Peyer's patch (tissue), 4 donors: ENCODE measurements around the gene HTT. TPM values are rescaled to one million over a fixed set of nuclear protein-coding genes. Genes with fewer than 3 reads are reported as not detected.
A peak's percentile ranks its signal among the peaks of the same experiment; 100 is the strongest.

Experiments
- DNase-seq, 3 donors: peaks; one replicate each; pipeline ENCODE4 v3.0.0-alpha.2; 2017 to 2019
- H3K27ac ChIP-seq, 4 donors: fragments of 200-600 bp; sonication (generic); one replicate each; pipeline ENCODE4 v1.5.1; 2016 to 2019
- H3K27me3 ChIP-seq, 2 donors: fragments of 200-600 bp; sonication (generic); one replicate each; pipeline ENCODE4 v1.5.1; 2019
- H3K36me3 ChIP-seq, 3 donors: fragments of 200-600 bp; sonication (generic); one replicate each; pipeline ENCODE4 v1.5.1; 2016 to 2019
- H3K4me1 ChIP-seq, 4 donors: fragments of 200-600 bp; sonication (generic); one replicate each; pipeline ENCODE4 v1.5.1; 2016 to 2019
- H3K4me3 ChIP-seq, 4 donors: fragments of 200-600 bp; sonication (generic); 1 replicate in 3 of 4; 2 replicates in 1 of 4; pipeline ENCODE4 v1.5.1; 2016 to 2019; ENCODE audit warnings: mild to moderate bottlenecking in 1 of 4
- H3K9me3 ChIP-seq, 4 donors: fragments of 200-600 bp; sonication (generic); one replicate each; pipeline ENCODE4 v1.5.1; 2016 to 2019; ENCODE audit warnings: mild to moderate bottlenecking in 1 of 4
- POLR2A ChIP-seq, 2 donors: fragments of 450-650 bp; IDR thresholded peaks; one replicate each; pipeline ENCODE4 v1.5.1; 2017; ENCODE audit warnings: antibody characterized with exemption in 2 of 2, mild to moderate bottlenecking in 2 of 2, moderate library complexity in 2 of 2
- total RNA-seq, 4 donors: library from RNA; depleted of rRNA; stranded (reverse); fragments of >200 nt; gene quantifications; one replicate each; pipeline ENCODE4 v1.1.0, GENCODE V29; 2016
- TF ChIP-seq, protein P1 (sequence below), 6 experiments: fragments of 450-650 bp in 4 of 6; fragments of 200-600 bp in 2 of 6; sonication (generic) in 1 of 6; IDR thresholded peaks; one replicate each; pipeline ENCODE4 v1.5.1; 2017 to 2019; ENCODE audit warnings: antibody characterized with exemption in 6 of 6, mild to moderate bottlenecking in 3 of 6, moderate library complexity in 1 of 6

The HTT gene
- total RNA-seq, 4 donors from 2014 or later = 62.3 to 133 (median 113) TPM

DNA sequence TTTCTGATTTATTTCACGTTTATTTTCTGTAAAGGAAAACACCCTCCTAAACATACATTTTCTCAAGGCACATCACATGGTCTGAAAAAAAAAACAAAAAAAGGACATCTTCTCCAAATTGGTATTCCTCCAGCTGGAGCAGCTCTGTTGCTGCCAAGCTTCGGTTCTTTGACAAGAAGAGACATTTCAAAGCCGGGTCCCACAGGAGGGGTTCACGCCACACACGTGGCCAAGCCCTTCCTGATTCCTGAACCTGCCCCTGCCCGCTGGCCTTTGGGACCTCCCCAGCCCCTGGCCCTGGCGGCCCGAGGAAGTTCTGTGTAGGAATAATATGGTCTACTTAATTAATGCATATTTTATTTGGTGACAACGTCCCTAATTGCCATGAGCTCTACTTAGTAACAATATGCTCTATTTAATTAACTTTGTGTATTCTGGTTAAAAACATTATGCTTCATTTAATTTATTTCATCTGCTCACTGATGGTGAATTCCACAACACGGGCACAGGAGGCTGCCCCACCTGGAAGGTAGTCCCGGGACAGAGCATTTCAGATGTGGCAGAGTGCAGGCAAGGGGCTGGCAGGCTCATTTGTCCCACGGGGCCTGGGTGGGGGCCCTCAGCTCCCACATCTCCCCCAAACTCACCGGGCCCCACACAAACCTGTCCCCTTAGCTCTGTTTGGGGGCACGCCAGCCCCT, 212.9 kb downstream of the HTT start:
- no peak for TF ChIP-seq POLR2A (IDR thresholded peaks at IDR 0.05)
- TF ChIP-seq, protein P1, sequence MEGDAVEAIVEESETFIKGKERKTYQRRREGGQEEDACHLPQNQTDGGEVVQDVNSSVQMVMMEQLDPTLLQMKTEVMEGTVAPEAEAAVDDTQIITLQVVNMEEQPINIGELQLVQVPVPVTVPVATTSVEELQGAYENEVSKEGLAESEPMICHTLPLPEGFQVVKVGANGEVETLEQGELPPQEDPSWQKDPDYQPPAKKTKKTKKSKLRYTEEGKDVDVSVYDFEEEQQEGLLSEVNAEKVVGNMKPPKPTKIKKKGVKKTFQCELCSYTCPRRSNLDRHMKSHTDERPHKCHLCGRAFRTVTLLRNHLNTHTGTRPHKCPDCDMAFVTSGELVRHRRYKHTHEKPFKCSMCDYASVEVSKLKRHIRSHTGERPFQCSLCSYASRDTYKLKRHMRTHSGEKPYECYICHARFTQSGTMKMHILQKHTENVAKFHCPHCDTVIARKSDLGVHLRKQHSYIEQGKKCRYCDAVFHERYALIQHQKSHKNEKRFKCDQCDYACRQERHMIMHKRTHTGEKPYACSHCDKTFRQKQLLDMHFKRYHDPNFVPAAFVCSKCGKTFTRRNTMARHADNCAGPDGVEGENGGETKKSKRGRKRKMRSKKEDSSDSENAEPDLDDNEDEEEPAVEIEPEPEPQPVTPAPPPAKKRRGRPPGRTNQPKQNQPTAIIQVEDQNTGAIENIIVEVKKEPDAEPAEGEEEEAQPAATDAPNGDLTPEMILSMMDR (IDR thresholded peaks at IDR 0.05) = no peak
- H3K36me3 ChIP-seq = no peaks in the 10 kb centered on the region
- H3K4me3 ChIP-seq = no peak overlapping the region
- H3K4me1 ChIP-seq = peaks cover 0 to 23% (median 12%) of the 10 kb centered on the region in 4 donors
- H3K9me3 ChIP-seq = no peaks in the 10 kb centered on the region
- DNase-seq = peak in 1 of 3 donors; percentile 36
- no peaks in the 10 kb centered on the region for H3K27me3 ChIP-seq
- no peak overlapping the region for H3K27ac ChIP-seq

DNA sequence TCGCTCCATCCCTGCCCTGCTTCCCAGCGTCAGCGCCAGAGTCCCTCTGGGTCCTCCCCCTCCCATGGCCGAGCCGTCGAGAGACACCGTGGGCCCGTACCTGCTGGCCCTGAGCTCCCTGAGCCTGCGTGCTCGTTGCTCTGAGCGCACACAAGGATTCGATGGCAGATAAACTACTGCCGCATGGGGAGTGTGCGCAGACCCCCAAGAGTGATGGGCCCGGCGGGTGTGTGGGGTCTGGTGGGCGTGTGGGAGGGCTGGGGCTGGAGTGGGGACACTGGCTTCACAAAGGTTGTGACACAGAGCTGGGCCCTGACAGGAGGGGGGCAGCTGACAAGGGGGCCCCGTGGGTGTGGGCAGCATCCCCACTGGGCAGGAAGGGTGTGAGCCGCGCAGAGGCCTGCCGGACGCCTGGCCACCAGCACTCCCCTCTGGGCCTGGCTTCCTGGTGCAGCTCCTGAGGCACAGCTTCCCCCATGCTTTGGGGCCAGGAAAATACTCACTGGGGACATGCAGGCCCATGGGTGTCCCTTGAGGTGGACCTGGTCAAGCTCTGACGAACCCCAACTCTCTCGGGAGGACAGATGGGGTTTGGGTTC, 213.6 kb downstream of the HTT start:
- no peaks in the 10 kb centered on the region for H3K36me3 ChIP-seq
- DNase-seq = peak in 1 of 3 donors; percentile 42
- no peak for TF ChIP-seq POLR2A (IDR thresholded peaks at IDR 0.05)
- TF ChIP-seq, protein P1 (IDR thresholded peaks at IDR 0.05) = no peak
- no peak overlapping the region for H3K4me3 ChIP-seq
- peaks cover 0 to 23% (median 12%) of the 10 kb centered on the region in 4 donors for H3K4me1 ChIP-seq
- no peaks in the 10 kb centered on the region for H3K9me3 ChIP-seq
- H3K27ac ChIP-seq = no peak overlapping the region
- no peaks in the 10 kb centered on the region for H3K27me3 ChIP-seq

DNA sequence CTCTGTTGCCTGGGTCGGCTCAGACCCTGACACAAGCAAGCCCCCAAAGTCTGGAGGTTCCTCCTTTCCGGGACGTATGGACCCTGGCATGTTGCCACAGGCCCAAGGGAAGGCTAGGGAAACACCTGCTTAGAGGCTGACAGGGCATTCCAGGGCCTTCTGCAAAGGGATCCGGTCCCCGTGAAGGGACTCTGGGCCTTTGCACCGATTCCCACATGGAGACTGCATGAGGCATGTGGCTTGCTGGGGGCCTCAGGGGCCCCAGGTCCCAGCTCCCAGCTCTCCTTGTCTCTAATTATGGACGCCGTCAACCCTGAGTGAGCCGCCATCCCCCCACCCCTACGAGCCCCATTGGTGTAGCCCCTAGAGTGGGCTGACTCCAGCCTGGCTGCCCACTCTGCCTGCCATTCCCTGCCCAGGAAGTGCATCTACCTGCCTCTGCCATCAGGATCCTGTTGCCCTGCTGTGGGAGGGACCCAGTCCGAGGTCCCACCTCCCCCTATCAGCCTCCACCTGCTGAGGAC, 214.2 kb downstream of the HTT start:
- TF ChIP-seq POLR2A (IDR thresholded peaks at IDR 0.05) = no peak
- TF ChIP-seq, protein P1 (IDR thresholded peaks at IDR 0.05) = no peak
- Histone ChIP-seq H3K27ac (no peak overlapping the region), H3K9me3 (no peaks in the 10 kb centered on the region), H3K4me1 (peaks cover 0 to 23% (median 13%) of the 10 kb centered on the region in 4 donors), H3K27me3 (no peaks in the 10 kb centered on the region), H3K36me3 (no peaks in the 10 kb centered on the region), H3K4me3 (no peak overlapping the region)
- DNase-seq = peak in 1 of 3 donors; percentile 41

DNA sequence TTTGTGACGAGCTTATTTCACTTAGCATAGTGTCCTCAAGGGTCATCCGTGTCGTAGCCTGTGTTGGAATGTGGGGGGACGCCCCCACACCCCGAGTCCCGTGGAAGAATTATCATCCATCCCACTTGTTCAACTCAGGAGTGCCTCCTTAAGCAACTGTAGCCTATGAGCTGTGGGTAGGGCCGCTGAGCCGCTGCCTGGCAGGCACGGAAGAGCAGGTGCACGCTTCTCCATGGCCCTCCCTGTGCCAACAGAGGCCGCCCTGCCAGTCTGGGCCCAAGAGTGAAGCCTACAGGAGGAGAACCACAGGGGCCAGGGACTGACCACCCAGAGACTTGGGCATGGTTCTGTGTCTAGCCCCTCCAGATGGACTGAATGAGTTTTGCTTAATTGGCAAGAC, 216.0 kb downstream of the HTT start:
- Histone ChIP-seq H3K36me3 (no peaks in the 10 kb centered on the region), H3K4me1 (peaks cover 0 to 22% (median 15%) of the 10 kb centered on the region in 4 donors), H3K9me3 (no peaks in the 10 kb centered on the region), H3K27me3 (no peaks in the 10 kb centered on the region), H3K4me3 (no peak overlapping the region), H3K27ac (no peak overlapping the region)
- TF ChIP-seq POLR2A (IDR thresholded peaks at IDR 0.05) = no peak
- TF ChIP-seq, protein P1 (IDR thresholded peaks at IDR 0.05) = no peak
- DNase-seq = no peak

DNA sequence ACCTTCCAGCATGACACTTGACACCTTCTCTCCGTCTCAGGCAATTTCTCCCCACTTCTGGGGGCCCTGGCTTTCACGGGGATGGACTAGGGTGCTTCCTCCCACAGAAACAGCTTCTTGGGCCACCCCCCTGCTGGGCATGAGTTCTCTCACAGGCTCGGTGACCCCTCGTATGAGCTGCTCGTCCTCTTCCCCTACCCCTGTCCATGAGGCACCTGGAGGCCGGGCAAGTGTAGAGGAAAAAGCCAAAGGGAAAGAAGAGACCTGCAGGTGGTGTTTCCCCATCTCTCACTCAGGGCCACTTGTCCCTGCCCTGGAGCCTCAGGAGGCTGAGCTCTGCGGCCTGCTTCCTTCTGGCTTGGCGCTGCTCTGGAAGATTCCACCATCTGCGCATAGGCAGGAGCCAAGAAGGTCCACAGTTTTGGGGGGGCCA, 216.4 kb downstream of the HTT start:
- peak overlapping the region in 1 of 4 donors; percentile 91 for H3K4me3 ChIP-seq
- H3K4me1 ChIP-seq = peaks cover 0 to 22% (median 13%) of the 10 kb centered on the region in 4 donors
- no peak for TF ChIP-seq POLR2A (IDR thresholded peaks at IDR 0.05)
- TF ChIP-seq, protein P1 (IDR thresholded peaks at IDR 0.05) = no peak
- H3K27me3 ChIP-seq = no peaks in the 10 kb centered on the region
- no peaks in the 10 kb centered on the region for H3K36me3 ChIP-seq
- DNase-seq = no peak
- H3K9me3 ChIP-seq = no peaks in the 10 kb centered on the region
- H3K27ac ChIP-seq = peak overlapping the region in 2 of 4 donors; percentile 95 to 97
